LNCaP clone FGC (cell line): ENCODE measurements around the gene CNIH2.

Experiments used
- DNase-seq: peaks from one replicate; pipeline ENCODE4 v3.0.0-alpha.2; 2011; ENCODE audit warnings: low read depth
- H3K4me3 ChIP-seq: 2 replicates; pipeline ENCODE4 v1.5.1; 2011; ENCODE audit warnings: mild to moderate bottlenecking, low read depth, low read length, control low read depth
- TF ChIP-seq, protein P1 (sequence below): IDR thresholded peaks from 2 replicates; pipeline ENCODE4 v1.5.1; 2012; ENCODE audit warnings: mild to moderate bottlenecking; ENCODE audit not compliant: control insufficient read depth, insufficient read depth; ENCODE audit errors: extremely low read depth

CNIH2 gene

GRCh38 chr11:66277471-66278362 lies at the start of gene CNIH2:
TSS of gene CNIH2 (plus strand) at chr11:66278175. CDS start at chr11:66278457, 282 bp downstream.
- no peak within 1 kb of the TSS for H3K4me3 ChIP-seq
- TF ChIP-seq, protein P1, sequence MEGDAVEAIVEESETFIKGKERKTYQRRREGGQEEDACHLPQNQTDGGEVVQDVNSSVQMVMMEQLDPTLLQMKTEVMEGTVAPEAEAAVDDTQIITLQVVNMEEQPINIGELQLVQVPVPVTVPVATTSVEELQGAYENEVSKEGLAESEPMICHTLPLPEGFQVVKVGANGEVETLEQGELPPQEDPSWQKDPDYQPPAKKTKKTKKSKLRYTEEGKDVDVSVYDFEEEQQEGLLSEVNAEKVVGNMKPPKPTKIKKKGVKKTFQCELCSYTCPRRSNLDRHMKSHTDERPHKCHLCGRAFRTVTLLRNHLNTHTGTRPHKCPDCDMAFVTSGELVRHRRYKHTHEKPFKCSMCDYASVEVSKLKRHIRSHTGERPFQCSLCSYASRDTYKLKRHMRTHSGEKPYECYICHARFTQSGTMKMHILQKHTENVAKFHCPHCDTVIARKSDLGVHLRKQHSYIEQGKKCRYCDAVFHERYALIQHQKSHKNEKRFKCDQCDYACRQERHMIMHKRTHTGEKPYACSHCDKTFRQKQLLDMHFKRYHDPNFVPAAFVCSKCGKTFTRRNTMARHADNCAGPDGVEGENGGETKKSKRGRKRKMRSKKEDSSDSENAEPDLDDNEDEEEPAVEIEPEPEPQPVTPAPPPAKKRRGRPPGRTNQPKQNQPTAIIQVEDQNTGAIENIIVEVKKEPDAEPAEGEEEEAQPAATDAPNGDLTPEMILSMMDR: no peak
- no peak for DNase-seq

- DNase-seq: no peak
- TF ChIP-seq, protein P1: no peak
- H3K4me3 ChIP-seq: no peak overlapping the region
Observed at GRCh38 chr11:66228521-66228920, 49.5 kb upstream of the CNIH2 start.

- TF ChIP-seq, protein P1: no peak
- no peak for DNase-seq
Observed at GRCh38 chr11:66230156-66230555, 47.8 kb upstream of the CNIH2 start.

GRCh38 chr11:66230978-66231377 lies 47.0 kb upstream of the CNIH2 start:
- no peak for DNase-seq
- no peak overlapping the region for H3K4me3 ChIP-seq
- TF ChIP-seq, protein P1: no peak

More at GRCh38 chr11:66230156-66230555, 47.8 kb upstream of the CNIH2 start:
- H3K4me3 ChIP-seq: no peak overlapping the region

DNA sequence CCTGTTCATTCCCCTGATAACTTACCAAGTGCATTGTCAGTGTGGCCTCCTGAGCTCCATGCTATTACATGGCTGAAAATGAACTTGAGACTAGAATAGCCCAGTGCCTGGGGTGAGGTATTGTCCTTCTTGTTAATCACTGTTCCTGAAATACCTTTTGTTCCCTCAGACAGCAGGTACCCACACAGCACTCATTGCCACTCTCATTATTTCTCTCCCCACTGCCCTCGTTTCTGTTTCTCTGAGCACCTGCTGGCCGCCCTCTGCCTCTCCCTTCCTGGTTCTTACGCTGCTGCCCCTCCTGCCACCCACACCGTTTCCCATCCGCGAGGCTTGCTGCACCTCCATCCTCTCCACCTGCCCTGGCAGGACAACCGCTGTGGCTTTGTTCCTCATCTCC lies 46.4 kb upstream of the CNIH2 start:
- DNase-seq: no peak
- no peak overlapping the region for H3K4me3 ChIP-seq
- TF ChIP-seq, protein P1: no peak

- DNase-seq: no peak
- TF ChIP-seq, protein P1: no peak
- no peak overlapping the region for H3K4me3 ChIP-seq
Observed at GRCh38 chr11:66232769-66233168, 45.2 kb upstream of the CNIH2 start.
